ENCODE measurements around the gene RBMS3. TPM values are rescaled to one million over a fixed set of nuclear protein-coding genes. Genes with fewer than 3 reads are reported as not detected.
A peak's percentile ranks its signal among the peaks of the same experiment; 100 is the strongest.

The RBMS3 gene
- total RNA-seq, 1 experiment from 2014 or later: 74.2 TPM

- BruUV-seq (replicated peaks): no TSS peak
- peak; percentile 74 for DNase-seq (ENCODE audit: unreplicated experiment)
- H3K36me3 Mint-ChIP-seq (ENCODE audit: insufficient read depth, unreplicated experiment): no peaks in the 10 kb centered on the region
- intact Hi-C loops (cut with micrococcal nuclease): loop anchor here (10.0 kb wide), 2 partner anchors 729 to 1469 kb away; no protein-coding TSS in a partner anchor
- peaks cover 16% of the 10 kb centered on the region for H3K4me1 Mint-ChIP-seq (ENCODE audit: insufficient read depth, unreplicated experiment)
- POLR2A ChIA-PET: interaction anchor here (0.7 to 13.9 kb wide), 5 partner anchors 47 to 475 kb away, joined by 3 to 184 read pairs (median 21); no protein-coding TSS in a partner anchor
- H3K27ac Mint-ChIP-seq (ENCODE audit: low read depth, unreplicated experiment): peak overlapping the region; percentile 85
- no peak for TF ChIP-seq CTCF (IDR thresholded peaks at IDR 0.05; ENCODE audit: unreplicated experiment)
- H3K4me3 Mint-ChIP-seq (ENCODE audit: unreplicated experiment): peak overlapping the region; percentile 79
- H3K27me3 Mint-ChIP-seq (ENCODE audit: insufficient read depth, unreplicated experiment): no peaks in the 10 kb centered on the region
- CTCF ChIA-PET: interaction anchor here (0.5 kb wide), 2 partner anchors 410 to 475 kb away, joined by 3 to 4 read pairs; no protein-coding TSS in a partner anchor
- no peaks in the 10 kb centered on the region for H3K9me3 Mint-ChIP-seq (ENCODE audit: unreplicated experiment)
Measured at GRCh38 chr3:29285471-29286071, 4.7 kb downstream of the RBMS3 start.

GRCh38 chr3:29286478-29287240 lies 5.8 kb downstream of the RBMS3 start:
- Mint-ChIP-seq H3K27me3 (ENCODE audit: insufficient read depth, unreplicated experiment) (no peaks in the 10 kb centered on the region), H3K9me3 (ENCODE audit: unreplicated experiment) (no peaks in the 10 kb centered on the region), H3K27ac (ENCODE audit: low read depth, unreplicated experiment) (peak overlapping the region; percentile 85), H3K4me3 (ENCODE audit: unreplicated experiment) (peak overlapping the region; percentile 79), H3K36me3 (ENCODE audit: insufficient read depth, unreplicated experiment) (no peaks in the 10 kb centered on the region), H3K4me1 (ENCODE audit: insufficient read depth, unreplicated experiment) (peaks cover 26% of the 10 kb centered on the region)
- peak; percentile 66 for DNase-seq (ENCODE audit: unreplicated experiment)
- POLR2A ChIA-PET: interaction anchor here (0.7 to 13.9 kb wide), 5 partner anchors 46 to 474 kb away, joined by 3 to 184 read pairs (median 3); no protein-coding TSS in a partner anchor
- no peak for TF ChIP-seq CTCF (IDR thresholded peaks at IDR 0.05; ENCODE audit: unreplicated experiment)
- intact Hi-C loops (cut with micrococcal nuclease): loop anchor here (10.0 kb wide), 2 partner anchors 728 to 1468 kb away; no protein-coding TSS in a partner anchor
- CTCF ChIA-PET: interaction anchor here (0.8 kb wide), 1 partner anchor 467 kb away, joined by 4 read pairs; no protein-coding TSS in a partner anchor
- no TSS peak for BruUV-seq (replicated peaks)

- POLR2A ChIA-PET: interaction anchor here (0.6 to 13.9 kb wide), 8 partner anchors 9 to 948 kb away, joined by 3 to 184 read pairs (median 14); partner anchors contain the start of gene RBMS3
- no peak for TF ChIP-seq CTCF (IDR thresholded peaks at IDR 0.05; ENCODE audit: unreplicated experiment)
- intact Hi-C loops (cut with micrococcal nuclease): loop anchor here (2.0 kb wide), 1 partner anchor 44 kb away; no protein-coding TSS in a partner anchor
- Mint-ChIP-seq H3K4me3 (ENCODE audit: unreplicated experiment) (no peak overlapping the region), H3K4me1 (ENCODE audit: insufficient read depth, unreplicated experiment) (peaks cover 50% of the 10 kb centered on the region), H3K9me3 (ENCODE audit: unreplicated experiment) (no peaks in the 10 kb centered on the region), H3K27ac (ENCODE audit: low read depth, unreplicated experiment) (peak overlapping the region; percentile 85), H3K27me3 (ENCODE audit: insufficient read depth, unreplicated experiment) (no peaks in the 10 kb centered on the region), H3K36me3 (ENCODE audit: insufficient read depth, unreplicated experiment) (no peaks in the 10 kb centered on the region)
- peak; percentile 16 for DNase-seq (ENCODE audit: unreplicated experiment)
- no TSS peak for BruUV-seq (replicated peaks)
- CTCF ChIA-PET: interaction anchor here (2.0 kb wide), 1 partner anchor 9 kb away, joined by 7 read pairs; the partner anchor contains the start of gene RBMS3
Measured at GRCh38 chr3:29290596-29290995, 9.7 kb downstream of the RBMS3 start.

Data from MCF 10A (cell line).